GM12801 (cell line): ENCODE data around the gene VPS26B.

Source experiments
- TF ChIP-seq, protein P1 (sequence below): IDR thresholded peaks from one replicate; pipeline ENCODE4 v1.5.1; 2011; ENCODE audit warnings: control low read depth; ENCODE audit not compliant: insufficient read length; ENCODE audit errors: extremely low read depth

The VPS26B gene

DNA sequence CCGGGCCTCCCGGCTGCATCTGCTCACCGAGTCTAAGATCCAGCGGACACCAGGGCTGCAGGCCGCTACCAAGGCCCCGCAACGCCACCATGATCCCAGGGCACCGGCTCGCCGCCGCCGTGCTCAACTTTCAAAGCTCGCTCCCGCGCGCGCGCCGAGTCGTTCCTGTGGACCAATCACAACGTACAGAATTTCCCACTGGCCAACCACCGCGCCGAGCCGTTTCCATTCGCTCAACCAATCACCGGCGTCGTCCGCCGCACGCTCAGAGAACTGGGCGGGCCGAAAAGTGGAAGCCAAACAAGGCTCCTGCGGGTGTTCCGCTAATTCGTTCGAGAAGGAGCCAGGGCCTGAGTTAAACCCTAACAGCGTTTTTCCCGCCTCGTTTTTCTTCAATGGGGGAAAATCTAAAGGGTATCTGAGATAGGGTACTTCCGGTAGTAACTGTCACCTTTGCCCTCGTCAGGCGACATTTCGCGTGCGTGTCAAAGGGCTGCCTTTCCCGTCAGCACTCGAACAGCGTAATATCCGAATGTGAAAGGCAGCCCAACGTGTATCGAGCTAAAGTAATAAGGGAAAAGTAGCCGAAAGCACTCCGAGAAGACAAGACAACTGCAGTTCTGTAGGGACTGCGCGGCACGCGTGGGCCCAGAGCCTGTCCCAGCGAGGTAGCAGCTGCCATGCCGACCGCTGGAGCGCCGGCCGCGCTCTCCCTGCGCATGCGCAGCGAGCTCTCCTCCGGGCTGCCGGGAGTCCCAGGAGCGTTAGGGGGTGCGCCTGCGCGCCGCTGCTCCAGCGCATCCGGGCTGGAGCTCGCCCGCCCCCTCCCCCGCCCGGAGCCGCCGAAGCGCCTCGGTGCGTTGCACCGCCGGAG is at the start of gene VPS26B, which contains the start of gene NCAPD3:
Gene VPS26B, plus strand, starts transcription at position 836 of the 874 bp plus-strand sequence. CDS start 452 bp downstream, outside the sequence.
Gene NCAPD3, minus strand, starts transcription at position 132 of the 874 bp plus-strand sequence. Its CDS starts 41 bp downstream, at position 91.
- TF ChIP-seq, protein P1, sequence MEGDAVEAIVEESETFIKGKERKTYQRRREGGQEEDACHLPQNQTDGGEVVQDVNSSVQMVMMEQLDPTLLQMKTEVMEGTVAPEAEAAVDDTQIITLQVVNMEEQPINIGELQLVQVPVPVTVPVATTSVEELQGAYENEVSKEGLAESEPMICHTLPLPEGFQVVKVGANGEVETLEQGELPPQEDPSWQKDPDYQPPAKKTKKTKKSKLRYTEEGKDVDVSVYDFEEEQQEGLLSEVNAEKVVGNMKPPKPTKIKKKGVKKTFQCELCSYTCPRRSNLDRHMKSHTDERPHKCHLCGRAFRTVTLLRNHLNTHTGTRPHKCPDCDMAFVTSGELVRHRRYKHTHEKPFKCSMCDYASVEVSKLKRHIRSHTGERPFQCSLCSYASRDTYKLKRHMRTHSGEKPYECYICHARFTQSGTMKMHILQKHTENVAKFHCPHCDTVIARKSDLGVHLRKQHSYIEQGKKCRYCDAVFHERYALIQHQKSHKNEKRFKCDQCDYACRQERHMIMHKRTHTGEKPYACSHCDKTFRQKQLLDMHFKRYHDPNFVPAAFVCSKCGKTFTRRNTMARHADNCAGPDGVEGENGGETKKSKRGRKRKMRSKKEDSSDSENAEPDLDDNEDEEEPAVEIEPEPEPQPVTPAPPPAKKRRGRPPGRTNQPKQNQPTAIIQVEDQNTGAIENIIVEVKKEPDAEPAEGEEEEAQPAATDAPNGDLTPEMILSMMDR: no peak

DNA sequence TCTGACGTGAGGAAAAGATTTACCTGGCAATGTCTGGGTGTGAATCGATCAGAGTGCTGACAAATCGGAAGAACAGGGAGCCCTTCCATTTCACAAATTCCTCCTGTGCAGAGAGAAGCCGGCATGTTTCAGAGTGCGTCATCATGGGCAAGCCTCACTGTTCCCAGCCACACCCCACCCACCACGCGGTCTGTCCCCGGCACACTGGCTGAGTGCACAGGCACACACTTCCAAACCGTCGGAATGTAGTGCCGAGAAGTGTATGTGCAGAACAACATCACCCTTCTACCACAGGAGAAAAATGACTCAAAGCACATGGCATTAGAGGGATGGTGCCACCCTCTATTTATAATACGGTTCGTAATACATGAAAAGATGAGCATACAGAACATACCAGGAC is 48.2 kb upstream of the VPS26B start:
- TF ChIP-seq, protein P1: no peak

DNA sequence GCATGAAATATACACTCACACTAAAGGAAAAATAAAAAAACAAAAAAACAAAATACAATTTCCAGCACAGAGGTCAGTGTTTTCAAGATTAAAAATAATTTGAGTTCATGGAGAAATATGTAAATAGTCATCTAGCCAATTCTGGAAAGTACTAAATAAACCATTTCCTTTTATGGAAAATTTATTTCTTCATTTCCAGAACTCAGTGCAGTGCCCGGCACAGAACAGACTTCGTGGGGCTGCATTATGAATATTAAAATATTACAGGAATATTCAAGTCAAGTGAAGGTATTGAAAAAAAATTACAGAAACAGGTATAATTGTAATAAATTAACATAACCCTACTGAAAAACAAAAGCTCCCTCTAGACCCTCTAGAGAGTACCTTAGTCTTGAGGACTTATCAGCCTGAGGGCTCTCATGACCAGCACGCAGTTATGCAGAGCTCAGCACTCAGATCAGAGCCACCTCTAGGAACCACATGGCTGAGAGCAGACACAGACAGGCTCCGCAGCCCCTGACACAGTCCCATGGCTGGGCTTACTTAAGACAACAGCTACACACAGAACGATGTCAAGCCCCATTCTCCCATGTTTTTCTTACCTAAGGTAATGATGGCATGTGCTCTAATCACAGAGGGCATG is 46.3 kb upstream of the VPS26B start:
- TF ChIP-seq, protein P1: no peak

DNA sequence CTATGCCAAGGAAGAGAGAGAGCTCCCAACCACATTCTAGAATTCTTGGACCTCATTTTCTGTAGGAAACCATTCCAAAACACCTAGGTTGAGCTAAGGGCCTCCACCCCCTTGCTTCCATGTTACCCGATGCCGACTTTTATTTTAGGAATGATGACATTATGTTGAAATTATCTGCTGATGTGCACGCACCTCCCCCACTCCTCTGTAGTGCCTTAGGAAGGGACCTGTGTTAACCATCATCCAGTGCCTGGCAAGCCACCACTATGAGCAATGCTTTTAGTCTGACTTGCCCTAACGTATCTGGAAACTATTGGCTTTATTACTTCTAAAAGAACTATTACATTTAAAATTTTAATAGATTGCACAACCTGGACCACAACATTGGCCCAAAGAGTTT is 42.8 kb upstream of the VPS26B start:
- TF ChIP-seq, protein P1: no peak

GRCh38 chr11:134196756-134197155 is 27.7 kb upstream of the VPS26B start:
- TF ChIP-seq, protein P1: no peak

GRCh38 chr11:134199531-134199930 is 24.9 kb upstream of the VPS26B start:
- TF ChIP-seq, protein P1: no peak

GRCh38 chr11:134200688-134201087 is 23.8 kb upstream of the VPS26B start:
- TF ChIP-seq, protein P1: no peak
